A673 (cell line): Measurements from ENCODE around the gene NUP210L. TPM values are rescaled to one million over a fixed set of nuclear protein-coding genes. Genes with fewer than 3 reads are reported as not detected.

Experiments used
- BruUV-seq: library from RNA; stranded (reverse); fragments of 400-500 nt; replicated peaks from 2 replicates; lab custom pipeline; 2021; lab: Mats Ljungman, UMichigan
- CTCF ChIA-PET: fragments of 300-600 bp; sonication (Branson Sonifier 250); formaldehyde crosslinking; loops from one replicate; lab custom pipeline; 2022; ENCODE audit warnings: antibody characterized with exemption; lab: Charles Lee
- POLR2A ChIA-PET: fragments of 300-600 bp; sonication (Branson Sonifier 250); formaldehyde crosslinking; loops from one replicate; lab custom pipeline; 2022; ENCODE audit warnings: antibody characterized with exemption; ENCODE audit not compliant: low non-redundant PET; lab: Charles Lee
- DNase-seq: peaks from one replicate; pipeline ENCODE4 v3.0.0-alpha.2; 2015; ENCODE audit warnings: low spot score
- H3K27ac ChIP-seq: fragments of 200-600 bp; sonication (generic); 2 replicates; pipeline ENCODE4 v1.5.1; 2016; ENCODE audit warnings: mixed run types, low read depth, mild to moderate bottlenecking, mixed read lengths, antibody characterized with exemption, low read length; ENCODE audit not compliant: poor library complexity, severe bottlenecking
- H3K27me3 ChIP-seq: fragments of 200-600 bp; sonication (generic); replicated peaks from 2 replicates; pipeline ENCODE4 v1.6.1; 2017; ENCODE audit warnings: mixed run types, low read depth, mild to moderate bottlenecking, mixed read lengths, antibody characterized with exemption, low read length; ENCODE audit not compliant: insufficient read depth, poor library complexity
- H3K36me3 ChIP-seq: fragments of 200-600 bp; sonication (generic); 2 replicates; pipeline ENCODE4 v1.6.1; 2016; ENCODE audit warnings: mixed run types, mild to moderate bottlenecking, mixed read lengths, antibody characterized with exemption, low read length; ENCODE audit not compliant: insufficient read depth, poor library complexity, severe bottlenecking
- H3K4me1 ChIP-seq: fragments of 200-600 bp; sonication (generic); 2 replicates; pipeline ENCODE4 v1.6.1; 2017; ENCODE audit warnings: mixed run types, mild to moderate bottlenecking, mixed read lengths, antibody characterized with exemption, low read length; ENCODE audit not compliant: insufficient read depth, poor library complexity, severe bottlenecking
- H3K4me3 ChIP-seq: fragments of 200-600 bp; sonication (generic); 2 replicates; pipeline ENCODE4 v1.5.1; 2016; ENCODE audit warnings: low read depth, mixed run types, mild to moderate bottlenecking, mixed read lengths, low read length; ENCODE audit not compliant: poor library complexity, severe bottlenecking
- H3K9me3 ChIP-seq: fragments of 200-600 bp; sonication (generic); 2 replicates; pipeline ENCODE4 v1.6.1; 2016; ENCODE audit warnings: mixed run types, low read depth, mild to moderate bottlenecking, mixed read lengths, antibody characterized with exemption, low read length; ENCODE audit not compliant: poor library complexity, severe bottlenecking
- EZH2 ChIP-seq: fragments of 200-600 bp; sonication (generic); IDR thresholded peaks from 2 replicates; pipeline ENCODE4 v1.6.1; 2017; ENCODE audit warnings: borderline replicate concordance, low read depth, mild to moderate bottlenecking, mixed read lengths, antibody characterized with exemption, low read length; ENCODE audit not compliant: poor library complexity, severe bottlenecking
- intact Hi-C: fragments of 100-400 bp; cut with micrococcal nuclease; formaldehyde crosslinking; loops from one replicate; pipeline ENCODE4 v1.10.0; 2022; ENCODE audit not compliant: unreplicated experiment
- total RNA-seq: library from RNA; stranded (reverse); gene quantifications from 2 replicates; pipeline ENCODE4 v1.2.3, GENCODE V29; 2021
- TF ChIP-seq, protein P1 (sequence below): fragments of 300-800, 200-600 bp; sonication (generic); conservative IDR thresholded peaks from 2 replicates; pipeline ENCODE4 v1.5.1; 2017; ENCODE audit warnings: low read depth, mild to moderate bottlenecking, antibody characterized with exemption, low read length, moderate library complexity, mixed read lengths

Gene NUP210L
- total RNA-seq, 1 experiment from 2014 or later: 0.04 TPM

DNA sequence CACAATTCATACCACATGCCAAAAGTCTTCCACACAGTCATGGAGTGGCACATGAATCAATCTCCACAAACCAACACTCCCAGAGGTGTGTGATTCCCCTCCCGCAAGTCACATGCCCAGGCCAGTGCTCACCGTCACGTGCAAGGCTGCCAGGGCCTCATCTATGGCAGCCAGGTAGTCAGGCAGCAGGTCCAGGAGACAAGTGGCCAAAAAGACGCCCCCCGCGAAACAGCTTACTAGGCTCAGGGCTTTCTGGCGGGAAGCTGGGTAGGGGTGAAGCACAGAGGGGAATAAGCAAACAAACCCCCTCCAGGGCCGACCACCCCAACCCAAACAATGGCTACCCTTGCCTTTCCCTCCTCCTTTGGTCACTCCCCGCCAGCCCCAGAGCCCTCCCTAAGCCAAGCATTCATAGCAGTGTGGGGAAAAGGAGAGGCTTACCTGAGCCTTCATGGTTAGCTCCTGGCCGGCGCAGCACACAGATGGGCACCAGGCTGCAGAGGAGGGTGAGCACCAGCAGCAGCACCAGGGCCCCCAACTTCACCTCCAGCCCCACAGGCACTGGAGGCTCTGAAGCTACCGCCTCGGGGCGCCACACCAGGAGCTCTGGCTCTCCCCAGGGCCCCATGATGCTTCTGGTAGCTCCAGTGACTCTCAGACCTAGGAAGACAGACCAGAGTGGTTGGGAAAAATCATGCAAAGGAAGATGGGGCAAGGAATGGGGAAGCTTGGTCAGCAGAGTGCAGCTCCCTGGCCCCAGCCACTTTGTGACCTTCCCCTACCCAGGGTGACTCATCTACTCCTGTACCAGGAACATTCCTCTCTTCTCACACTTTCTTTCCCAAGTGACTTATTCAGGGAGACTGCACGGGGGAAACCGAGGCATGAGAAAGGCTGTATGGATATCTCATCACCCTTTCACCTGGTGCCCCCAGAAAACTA lies 192.5 kb downstream of the NUP210L start:
- Histone ChIP-seq H3K27me3 (no peaks in the 10 kb centered on the region), H3K4me3 (peak overlapping the region; percentile 77), H3K36me3 (peaks cover 13% of the 10 kb centered on the region), H3K9me3 (no peaks in the 10 kb centered on the region), H3K27ac (peak overlapping the region; percentile 74), H3K4me1 (peaks cover 20% of the 10 kb centered on the region)
- TF ChIP-seq EZH2: no peak
- TF ChIP-seq, protein P1, sequence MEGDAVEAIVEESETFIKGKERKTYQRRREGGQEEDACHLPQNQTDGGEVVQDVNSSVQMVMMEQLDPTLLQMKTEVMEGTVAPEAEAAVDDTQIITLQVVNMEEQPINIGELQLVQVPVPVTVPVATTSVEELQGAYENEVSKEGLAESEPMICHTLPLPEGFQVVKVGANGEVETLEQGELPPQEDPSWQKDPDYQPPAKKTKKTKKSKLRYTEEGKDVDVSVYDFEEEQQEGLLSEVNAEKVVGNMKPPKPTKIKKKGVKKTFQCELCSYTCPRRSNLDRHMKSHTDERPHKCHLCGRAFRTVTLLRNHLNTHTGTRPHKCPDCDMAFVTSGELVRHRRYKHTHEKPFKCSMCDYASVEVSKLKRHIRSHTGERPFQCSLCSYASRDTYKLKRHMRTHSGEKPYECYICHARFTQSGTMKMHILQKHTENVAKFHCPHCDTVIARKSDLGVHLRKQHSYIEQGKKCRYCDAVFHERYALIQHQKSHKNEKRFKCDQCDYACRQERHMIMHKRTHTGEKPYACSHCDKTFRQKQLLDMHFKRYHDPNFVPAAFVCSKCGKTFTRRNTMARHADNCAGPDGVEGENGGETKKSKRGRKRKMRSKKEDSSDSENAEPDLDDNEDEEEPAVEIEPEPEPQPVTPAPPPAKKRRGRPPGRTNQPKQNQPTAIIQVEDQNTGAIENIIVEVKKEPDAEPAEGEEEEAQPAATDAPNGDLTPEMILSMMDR: no peak
- intact Hi-C loops: loop anchor here (5.0 kb wide), 1 partner anchor 290 kb away; the partner anchor contains the start of gene ILF2
- ChIA-PET POLR2A (interaction anchor here (0.7 to 1.0 kb wide), 2 partner anchors 14 to 28 kb away, joined by 3 read pairs; no protein-coding TSS in a partner anchor), CTCF (interaction anchor here (1.6 kb wide), 1 partner anchor 16 kb away, joined by 3 read pairs; the partner anchor contains the start of gene DENND4B)
- DNase-seq: no peak
- BruUV-seq: no TSS peak

DNA sequence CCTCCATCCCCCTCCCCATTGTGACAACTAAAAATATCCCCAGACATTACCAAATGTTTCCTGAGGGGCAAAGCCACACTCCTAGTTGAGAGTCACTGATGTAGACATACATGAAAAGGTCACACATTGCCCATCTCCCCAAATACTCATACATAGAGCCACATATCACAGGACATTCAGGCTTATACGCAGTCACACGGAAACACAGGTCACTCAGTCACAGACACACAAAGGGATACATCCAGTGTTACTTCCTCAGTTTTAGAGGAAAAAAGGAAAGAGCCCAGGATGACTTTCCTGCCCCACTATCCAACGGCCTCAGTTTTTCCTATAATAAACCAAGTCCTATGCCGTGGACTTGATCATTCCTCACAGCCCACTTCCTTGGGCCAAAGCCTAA lies 193.5 kb downstream of the NUP210L start:
- Histone ChIP-seq H3K27ac (peak overlapping the region; percentile 10), H3K4me1 (peaks cover 16% of the 10 kb centered on the region), H3K4me3 (peak overlapping the region; percentile 77), H3K9me3 (no peaks in the 10 kb centered on the region), H3K27me3 (no peaks in the 10 kb centered on the region), H3K36me3 (peaks cover 13% of the 10 kb centered on the region)
- ChIA-PET POLR2A (interaction anchor here (0.7 kb wide), 1 partner anchor 13 kb away, joined by 3 read pairs; no protein-coding TSS in a partner anchor), CTCF (no interaction called here)
- no peak for TF ChIP-seq EZH2
- TF ChIP-seq, protein P1: no peak
- BruUV-seq: TSS peak; percentile 18
- intact Hi-C loops: loop anchor here (5.0 kb wide), 1 partner anchor 289 kb away; the partner anchor contains the start of gene ILF2
- no peak for DNase-seq

DNA sequence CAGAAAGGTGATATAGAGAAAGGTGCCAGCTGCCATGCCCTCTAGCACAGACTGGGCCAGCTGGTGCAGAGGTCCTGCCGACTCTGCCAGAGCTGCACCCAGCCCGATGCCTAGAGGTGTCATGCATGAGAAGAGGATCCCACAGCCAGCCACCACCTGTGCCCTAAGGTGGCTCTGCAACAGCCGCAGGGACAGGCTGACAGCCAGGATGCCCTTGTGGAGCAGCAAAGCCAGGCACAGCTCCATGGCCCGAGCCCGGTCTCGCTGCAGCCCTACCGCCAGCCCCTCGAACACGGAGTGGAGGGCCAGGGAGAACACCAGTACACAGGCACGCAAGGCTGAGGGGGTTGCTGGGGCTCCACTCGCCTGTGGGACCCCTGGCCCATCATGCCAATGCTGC lies 194.7 kb downstream of the NUP210L start:
- intact Hi-C loops: loop anchor here (5.0 kb wide), 1 partner anchor 288 kb away; the partner anchor contains the start of gene ILF2
- Histone ChIP-seq H3K9me3 (no peaks in the 10 kb centered on the region), H3K27me3 (no peaks in the 10 kb centered on the region), H3K27ac (no peak overlapping the region), H3K36me3 (peaks cover 13% of the 10 kb centered on the region), H3K4me1 (peaks cover 18% of the 10 kb centered on the region), H3K4me3 (no peak overlapping the region)
- no peak for DNase-seq
- ChIA-PET CTCF (no interaction called here), POLR2A (no interaction called here)
- BruUV-seq: no TSS peak
- no peak for TF ChIP-seq EZH2
- TF ChIP-seq, protein P1: no peak
